Uterus (tissue), 4 donors: ENCODE measurements around the gene CRTC3. TPM values are rescaled to one million over a fixed set of nuclear protein-coding genes. Genes with fewer than 3 reads are reported as not detected.
"Not testable (repeated sequence)": the region's sequence is repeated elsewhere in the genome, so short reads cannot be mapped to it uniquely, and the experiment has no call there.

Source experiments
- DNase-seq, 2 donors: peaks; one replicate each; pipeline ENCODE4 v3.0.0-alpha.2; 2019 to 2020
- H3K27ac ChIP-seq, 2 donors: fragments of 200-600 bp; sonication (generic); 1 replicate in 1 of 2; 2 replicates in 1 of 2; pipeline ENCODE4 v1.5.1; 2016 to 2018
- H3K27me3 ChIP-seq, 2 donors: fragments of 200-600 bp; sonication (generic); one replicate each; pipeline ENCODE4 v1.5.1; 2018 to 2019; ENCODE audit warnings: control low read depth in 1 of 2
- H3K36me3 ChIP-seq, 2 donors: fragments of 200-600 bp; sonication (generic); one replicate each; pipeline ENCODE4 v1.5.1; 2019; ENCODE audit warnings: control low read depth in 1 of 2
- H3K4me1 ChIP-seq, 2 donors: fragments of 200-600 bp; sonication (generic); one replicate each; pipeline ENCODE4 v1.5.1; 2018 to 2019; ENCODE audit warnings: control low read depth in 1 of 2
- H3K4me3 ChIP-seq, 2 donors: fragments of 200-600 bp; sonication (generic); 1 replicate in 1 of 2; 2 replicates in 1 of 2; pipeline ENCODE4 v1.5.1; 2018 to 2019; ENCODE audit warnings: mild to moderate bottlenecking in 1 of 2
- H3K9me3 ChIP-seq, 2 donors: fragments of 200-600 bp; sonication (generic); one replicate each; pipeline ENCODE4 v1.5.1; 2019; ENCODE audit warnings: control low read depth in 1 of 2
- CTCF ChIP-seq, 4 experiments: fragments of 200-600 bp in 2 of 4; fragments of 450-650 bp in 2 of 4; sonication (generic) in 2 of 4; IDR thresholded peaks; one replicate each; pipeline ENCODE4 v1.5.1; 2016 to 2019; ENCODE audit warnings: antibody characterized with exemption in 4 of 4, mild to moderate bottlenecking in 2 of 4, moderate library complexity in 1 of 4
- POLR2A ChIP-seq, 2 donors: fragments of 450-650 bp; IDR thresholded peaks; one replicate each; pipeline ENCODE4 v1.6.1; 2016; ENCODE audit warnings: antibody characterized with exemption in 2 of 2, mild to moderate bottlenecking in 1 of 2, moderate library complexity in 1 of 2
- intact Hi-C: fragments of 100-400 bp; cut with DNase I; formaldehyde crosslinking; loops from one replicate; pipeline ENCODE4 v1.15.1; 2023; ENCODE audit warnings: low total_unique reads
- total RNA-seq, 4 donors: library from RNA; depleted of rRNA in 3 of 4; stranded (reverse); fragments of >200 nt in 3 of 4; gene quantifications; one replicate each; pipeline versions ENCODE4 v1.1.0 to v1.2.4, GENCODE V29; 2014 to 2023
- donor health status: DM: yes; HTN: yes; CAD: no.

Gene CRTC3
- total RNA-seq, 4 donors from 2014 or later: 18.4 to 89.4 (median 40.9) TPM

GRCh38 chr15:90671216-90671615 lies 141.5 kb downstream of the CRTC3 start:
- no peak for DNase-seq
- no peak for TF ChIP-seq CTCF (IDR thresholded peaks at IDR 0.05)
- no peak for TF ChIP-seq POLR2A (IDR thresholded peaks at IDR 0.05)
- Histone ChIP-seq H3K9me3 (no peaks in the 10 kb centered on the region), H3K27me3 (no peaks in the 10 kb centered on the region), H3K4me1 (no peaks in the 10 kb centered on the region), H3K27ac (no peak overlapping the region), H3K4me3 (no peak overlapping the region), H3K36me3 (no peaks in the 10 kb centered on the region)
- intact Hi-C loops: no loop called here

GRCh38 chr15:90673357-90673756 lies 143.6 kb downstream of the CRTC3 start:
- H3K36me3 ChIP-seq, H3K9me3 ChIP-seq, H3K4me3 ChIP-seq, H3K4me1 ChIP-seq, intact Hi-C loops, H3K27me3 ChIP-seq, H3K27ac ChIP-seq, DNase-seq: not testable (repeated sequence)

GRCh38 chr15:90674476-90674875 lies 144.8 kb downstream of the CRTC3 start:
- Histone ChIP-seq H3K27me3 (no peaks in the 10 kb centered on the region), H3K4me1 (no peaks in the 10 kb centered on the region), H3K4me3 (no peak overlapping the region), H3K36me3 (no peaks in the 10 kb centered on the region), H3K27ac (no peak overlapping the region), H3K9me3 (no peaks in the 10 kb centered on the region)
- no peak for DNase-seq
- intact Hi-C loops: no loop called here
- no peak for TF ChIP-seq CTCF (IDR thresholded peaks at IDR 0.05)
- TF ChIP-seq POLR2A (IDR thresholded peaks at IDR 0.05): no peak

- intact Hi-C loops: no loop called here
- no peak overlapping the region for H3K27ac ChIP-seq
- no peaks in the 10 kb centered on the region for H3K36me3 ChIP-seq
- no peak for DNase-seq
- TF ChIP-seq POLR2A (IDR thresholded peaks at IDR 0.05) (no peak), CTCF (IDR thresholded peaks at IDR 0.05) (no peak)
- H3K4me1 ChIP-seq: no peaks in the 10 kb centered on the region
- H3K4me3 ChIP-seq: no peak overlapping the region
- no peaks in the 10 kb centered on the region for H3K9me3 ChIP-seq
- no peaks in the 10 kb centered on the region for H3K27me3 ChIP-seq
These were observed 145.7 kb downstream of the CRTC3 start for GRCh38 chr15:90675464-90675863.

GRCh38 chr15:90677807-90678790 lies 148.4 kb downstream of the CRTC3 start:
- no peak for DNase-seq
- H3K27ac ChIP-seq: no peak overlapping the region
- no peaks in the 10 kb centered on the region for H3K9me3 ChIP-seq
- peaks cover 0 to 7% of the 10 kb centered on the region in 2 donors for H3K4me1 ChIP-seq
- no peak overlapping the region for H3K4me3 ChIP-seq
- TF ChIP-seq CTCF (IDR thresholded peaks at IDR 0.05) (no peak), POLR2A (IDR thresholded peaks at IDR 0.05) (no peak)
- intact Hi-C loops: no loop called here
- H3K36me3 ChIP-seq: no peaks in the 10 kb centered on the region
- no peaks in the 10 kb centered on the region for H3K27me3 ChIP-seq
